Vagina (tissue), 2 donors: Measurements from ENCODE around the gene STK32B.

Experiments used
- POLR2A ChIP-seq, 2 donors: fragments of 450-650 bp; IDR thresholded peaks; one replicate each; pipeline ENCODE4 v1.6.1; 2017; ENCODE audit warnings: antibody characterized with exemption in 2 of 2, mild to moderate bottlenecking in 2 of 2, moderate library complexity in 2 of 2
- POLR2AphosphoS5 ChIP-seq, 2 donors: sonication (generic); formaldehyde crosslinking; IDR thresholded peaks; one replicate each; pipeline ENCODE4 v1.9.0; 2017; ENCODE audit warnings: antibody characterized with exemption in 2 of 2, mild to moderate bottlenecking in 2 of 2, low read depth in 1 of 2; ENCODE audit not compliant: insufficient read depth in 1 of 2
- TF ChIP-seq, protein P1 (sequence below), 3 experiments: fragments of 450-650 bp in 2 of 3; fragments of 200-600 bp in 1 of 3; sonication (generic) in 1 of 3; IDR thresholded peaks; one replicate each; pipeline ENCODE4 v1.5.1; 2017 to 2019; ENCODE audit warnings: antibody characterized with exemption in 3 of 3, mild to moderate bottlenecking in 2 of 3, moderate library complexity in 2 of 3

DNA sequence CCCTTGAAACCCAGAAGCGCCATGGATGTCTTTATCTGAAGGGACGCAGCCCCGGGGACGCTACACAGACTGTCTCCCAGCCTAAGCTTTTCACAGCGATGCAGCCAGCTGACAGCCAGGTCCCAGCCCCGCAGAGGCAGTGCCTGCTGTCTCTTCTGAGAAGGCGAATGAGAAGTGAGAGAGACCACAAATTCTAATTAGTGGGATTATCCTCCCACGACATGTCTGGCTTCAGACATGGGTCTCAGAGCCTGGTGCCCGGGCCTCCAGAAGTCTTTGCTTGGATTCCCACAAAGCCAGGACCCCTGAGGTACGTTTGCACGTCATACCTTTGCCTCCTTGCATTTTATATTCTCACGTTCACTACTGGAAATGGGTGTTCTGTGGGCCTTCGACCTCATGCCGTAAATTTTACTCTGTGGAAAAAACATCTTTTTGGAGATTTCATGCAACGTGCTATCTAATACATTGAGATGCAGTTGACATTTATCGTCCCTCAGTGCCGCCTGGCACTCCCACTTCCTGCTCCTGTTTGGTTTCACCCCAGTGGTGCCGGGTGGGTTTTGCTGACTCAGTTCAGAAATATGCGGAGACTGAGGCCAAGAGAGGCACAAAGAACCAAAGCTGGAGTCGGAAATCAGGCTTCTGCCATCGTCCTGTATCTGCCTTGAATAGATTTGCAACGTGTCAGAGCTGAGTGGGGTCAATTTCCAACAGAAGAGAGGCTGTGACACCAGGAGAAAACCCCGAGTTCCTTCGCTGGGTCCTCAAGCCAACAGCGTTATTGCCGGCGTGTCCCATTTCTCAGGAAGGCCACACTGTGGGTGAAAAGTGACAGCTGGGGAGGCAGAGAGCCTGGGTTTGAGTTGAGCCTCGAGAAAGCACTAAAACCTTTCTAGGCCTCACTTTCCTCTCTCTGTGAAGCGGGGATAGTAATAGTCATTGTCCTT lies 114.4 kb downstream of the STK32B start:
- TF ChIP-seq POLR2A (IDR thresholded peaks at IDR 0.05) (no peak), POLR2AphosphoS5 (IDR thresholded peaks at IDR 0.05; ENCODE audit: insufficient read depth in 1 of 2, low read depth in 1 of 2) (no peak)
- TF ChIP-seq, protein P1, sequence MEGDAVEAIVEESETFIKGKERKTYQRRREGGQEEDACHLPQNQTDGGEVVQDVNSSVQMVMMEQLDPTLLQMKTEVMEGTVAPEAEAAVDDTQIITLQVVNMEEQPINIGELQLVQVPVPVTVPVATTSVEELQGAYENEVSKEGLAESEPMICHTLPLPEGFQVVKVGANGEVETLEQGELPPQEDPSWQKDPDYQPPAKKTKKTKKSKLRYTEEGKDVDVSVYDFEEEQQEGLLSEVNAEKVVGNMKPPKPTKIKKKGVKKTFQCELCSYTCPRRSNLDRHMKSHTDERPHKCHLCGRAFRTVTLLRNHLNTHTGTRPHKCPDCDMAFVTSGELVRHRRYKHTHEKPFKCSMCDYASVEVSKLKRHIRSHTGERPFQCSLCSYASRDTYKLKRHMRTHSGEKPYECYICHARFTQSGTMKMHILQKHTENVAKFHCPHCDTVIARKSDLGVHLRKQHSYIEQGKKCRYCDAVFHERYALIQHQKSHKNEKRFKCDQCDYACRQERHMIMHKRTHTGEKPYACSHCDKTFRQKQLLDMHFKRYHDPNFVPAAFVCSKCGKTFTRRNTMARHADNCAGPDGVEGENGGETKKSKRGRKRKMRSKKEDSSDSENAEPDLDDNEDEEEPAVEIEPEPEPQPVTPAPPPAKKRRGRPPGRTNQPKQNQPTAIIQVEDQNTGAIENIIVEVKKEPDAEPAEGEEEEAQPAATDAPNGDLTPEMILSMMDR (IDR thresholded peaks at IDR 0.05), result no peak
